Activated CD4-positive, alpha-beta T cell treated with anti-CD3 and anti-CD28 coated beads, Interleukin-2, amount 50 U/mL, for 4 hours (primary cell): ENCODE results near the gene HLCS.

Source experiments
- DNase-seq, 2 experiments: peaks; one replicate each; pipeline ENCODE4 v3.0.0-alpha.2; 2020

The HLCS gene

GRCh38 chr21:36713746-36714145 is 252.7 kb downstream of the HLCS start:
- DNase-seq: no peak

GRCh38 chr21:36710729-36711048 is 255.8 kb downstream of the HLCS start:
- DNase-seq: no peak

- DNase-seq: no peak
Measured at GRCh38 chr21:36709868-36710728, 256.4 kb downstream of the HLCS start.

GRCh38 chr21:36709030-36709867 is 257.2 kb downstream of the HLCS start:
- DNase-seq: no peak

- DNase-seq: no peak
Measured at GRCh38 chr21:36708286-36709029, 258.0 kb downstream of the HLCS start.

- DNase-seq: no peak
Measured at GRCh38 chr21:36707763-36708285, 258.6 kb downstream of the HLCS start.

- DNase-seq: no peak
Measured at GRCh38 chr21:36706951-36707762, 259.3 kb downstream of the HLCS start.

GRCh38 chr21:36706482-36706852 is 260.0 kb downstream of the HLCS start:
- DNase-seq: no peak

- no peak for DNase-seq
Measured at GRCh38 chr21:36705679-36706481, 260.6 kb downstream of the HLCS start.

- no peak for DNase-seq
Measured at GRCh38 chr21:36704958-36705678, 261.4 kb downstream of the HLCS start.

GRCh38 chr21:36704281-36704957 is 262.1 kb downstream of the HLCS start:
- DNase-seq: no peak

GRCh38 chr21:36703626-36704280 is 262.7 kb downstream of the HLCS start:
- no peak for DNase-seq

- DNase-seq: no peak
Measured at GRCh38 chr21:36703123-36703522, 263.3 kb downstream of the HLCS start.

- no peak for DNase-seq
Measured at GRCh38 chr21:36702622-36702968, 263.9 kb downstream of the HLCS start.

- no peak for DNase-seq
Measured at GRCh38 chr21:36701756-36702621, 264.5 kb downstream of the HLCS start.

GRCh38 chr21:36700971-36701755 is 265.3 kb downstream of the HLCS start:
- DNase-seq: no peak
